GM19043 (cell line): ENCODE results near the gene PPM1N.
A peak's percentile ranks its signal among the peaks of the same experiment; 100 is the strongest.

Source experiments
- ATAC-seq: cut with Tn5 transposase; IDR thresholded peaks from one replicate; pipeline ENCODE4 v1.9.1; 2021; ENCODE audit warnings: low read depth; ENCODE audit not compliant: unreplicated experiment

The PPM1N gene

DNA sequence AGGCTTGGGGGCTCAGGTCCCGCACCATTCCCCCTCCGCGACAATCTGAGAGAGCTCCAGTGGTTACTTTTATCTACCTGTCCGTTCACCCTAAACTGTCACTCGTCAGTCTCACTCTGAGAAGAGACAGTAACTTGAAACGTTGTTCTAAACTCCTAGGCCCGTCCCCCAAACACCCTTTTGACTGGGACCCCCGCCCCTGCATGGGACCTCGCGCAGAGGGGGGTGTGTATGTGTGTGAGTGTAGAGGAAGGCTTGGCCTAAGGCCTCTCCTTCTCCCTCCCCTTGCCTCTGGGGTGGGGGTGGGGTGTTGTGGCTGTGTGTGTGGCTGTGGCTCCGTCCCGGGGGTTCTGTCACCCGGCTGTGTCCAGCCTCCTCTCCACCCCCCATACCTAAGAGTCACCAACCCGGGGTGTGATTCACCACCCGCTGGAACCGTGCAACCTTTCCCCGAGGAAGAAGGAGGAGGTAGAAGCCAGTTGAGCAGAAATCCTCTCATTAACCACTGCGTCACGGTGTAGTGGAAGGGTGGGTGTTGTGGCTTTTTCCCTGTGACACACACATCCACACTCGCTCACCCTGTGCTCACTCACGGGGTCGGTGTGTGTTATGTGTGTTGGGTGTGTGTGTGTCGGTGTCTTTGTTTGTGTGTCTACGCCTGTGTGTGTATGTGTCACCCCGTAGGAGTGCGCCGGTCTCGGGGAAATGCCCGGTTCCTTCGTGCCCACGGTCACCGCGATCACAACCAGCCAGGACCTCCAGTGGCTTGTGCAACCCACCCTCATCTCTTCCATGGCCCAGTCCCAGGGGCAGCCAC, 28.1 kb upstream of the PPM1N start:
- ATAC-seq, result no peak

DNA sequence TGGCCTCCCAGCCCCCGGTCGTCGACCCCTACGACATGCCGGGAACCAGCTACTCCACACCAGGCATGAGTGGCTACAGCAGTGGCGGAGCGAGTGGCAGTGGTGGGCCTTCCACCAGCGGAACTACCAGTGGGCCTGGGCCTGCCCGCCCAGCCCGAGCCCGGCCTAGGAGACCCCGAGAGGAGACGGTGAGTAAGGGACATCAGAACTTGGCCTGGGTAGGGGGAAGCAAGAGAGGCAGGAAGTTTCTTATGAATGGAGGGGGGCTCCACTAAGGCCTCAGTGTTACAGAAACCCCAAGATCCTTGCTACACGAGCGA, 27.5 kb upstream of the PPM1N start:
- ATAC-seq, result no peak

DNA sequence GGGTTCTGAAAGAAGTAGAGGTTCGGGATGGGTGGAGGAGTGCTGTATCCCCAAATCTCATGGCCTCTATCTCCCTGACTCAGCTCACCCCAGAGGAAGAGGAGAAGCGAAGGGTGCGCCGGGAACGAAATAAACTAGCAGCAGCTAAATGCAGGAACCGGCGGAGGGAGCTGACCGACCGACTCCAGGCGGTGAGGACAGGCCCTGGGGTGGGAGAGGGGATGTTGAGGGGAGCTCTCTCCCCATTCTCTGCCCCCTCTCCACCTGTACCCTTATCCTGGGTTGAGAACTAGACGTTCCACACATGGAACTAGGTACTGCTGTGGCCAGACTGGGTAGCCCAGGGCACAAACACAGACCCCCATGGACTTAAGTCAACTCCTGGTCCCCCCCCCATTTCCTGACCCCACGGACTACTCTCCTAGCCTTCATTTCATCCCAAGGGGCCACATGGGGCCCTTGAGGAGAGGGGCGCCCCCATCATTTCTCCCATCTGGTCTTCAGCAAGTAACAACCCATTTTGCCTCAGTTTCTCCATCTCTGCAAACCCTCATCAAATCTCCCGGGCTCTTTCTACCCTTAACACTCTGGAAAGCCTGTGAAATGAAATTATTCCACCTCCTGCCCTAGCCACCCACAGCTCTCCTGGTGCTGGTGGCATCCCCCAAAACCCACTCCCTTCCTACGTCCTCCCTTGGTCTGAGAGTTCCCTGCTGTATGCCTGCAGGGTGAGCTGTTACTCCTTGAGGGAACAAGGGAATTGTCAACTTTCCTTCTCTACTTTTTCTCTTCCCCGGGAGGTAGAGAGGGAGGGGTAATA, 26.9 kb upstream of the PPM1N start:
- no peak for ATAC-seq

DNA sequence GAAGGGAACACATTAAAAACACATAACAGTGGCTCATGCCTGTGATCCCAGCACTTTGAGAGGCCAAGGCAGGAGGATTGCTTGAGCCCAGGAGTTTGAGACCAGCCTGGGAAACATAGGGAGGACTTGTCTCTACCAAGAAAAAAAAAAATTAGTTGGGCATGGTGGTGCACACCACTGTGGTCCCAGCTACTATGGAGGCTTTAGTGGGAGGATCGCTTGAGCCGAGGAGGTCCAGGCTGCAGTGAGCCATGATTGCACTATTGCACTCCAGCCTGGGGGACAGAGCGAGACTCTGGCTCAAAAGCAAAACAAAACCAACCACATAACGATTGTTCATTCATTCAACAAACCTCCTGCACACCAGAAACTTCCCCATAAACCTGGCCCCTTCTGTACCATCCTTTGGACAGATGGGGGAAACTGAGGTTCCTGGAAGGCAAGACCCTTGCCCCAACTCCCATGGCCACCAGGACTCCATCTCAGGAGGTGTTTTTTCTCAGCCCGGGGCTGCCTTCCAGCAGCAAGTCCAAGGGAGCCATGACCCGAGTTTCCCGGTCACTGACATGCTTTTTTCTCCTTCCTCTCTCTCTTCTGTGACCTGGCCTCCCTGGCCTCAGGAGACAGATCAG, 26.2 kb upstream of the PPM1N start:
- ATAC-seq, result no peak

DNA sequence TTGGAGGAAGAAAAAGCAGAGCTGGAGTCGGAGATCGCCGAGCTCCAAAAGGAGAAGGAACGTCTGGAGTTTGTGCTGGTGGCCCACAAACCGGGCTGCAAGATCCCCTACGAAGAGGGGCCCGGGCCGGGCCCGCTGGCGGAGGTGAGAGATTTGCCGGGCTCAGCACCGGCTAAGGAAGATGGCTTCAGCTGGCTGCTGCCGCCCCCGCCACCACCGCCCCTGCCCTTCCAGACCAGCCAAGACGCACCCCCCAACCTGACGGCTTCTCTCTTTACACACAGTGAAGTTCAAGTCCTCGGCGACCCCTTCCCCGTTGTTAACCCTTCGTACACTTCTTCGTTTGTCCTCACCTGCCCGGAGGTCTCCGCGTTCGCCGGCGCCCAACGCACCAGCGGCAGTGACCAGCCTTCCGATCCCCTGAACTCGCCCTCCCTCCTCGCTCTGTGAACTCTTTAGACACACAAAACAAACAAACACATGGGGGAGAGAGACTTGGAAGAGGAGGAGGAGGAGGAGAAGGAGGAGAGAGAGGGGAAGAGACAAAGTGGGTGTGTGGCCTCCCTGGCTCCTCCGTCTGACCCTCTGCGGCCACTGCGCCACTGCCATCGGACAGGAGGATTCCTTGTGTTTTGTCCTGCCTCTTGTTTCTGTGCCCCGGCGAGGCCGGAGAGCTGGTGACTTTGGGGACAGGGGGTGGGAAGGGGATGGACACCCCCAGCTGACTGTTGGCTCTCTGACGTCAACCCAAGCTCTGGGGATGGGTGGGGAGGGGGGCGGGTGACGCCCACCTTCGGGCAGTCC, 25.5 kb upstream of the PPM1N start:
- ATAC-seq, result no peak

DNA sequence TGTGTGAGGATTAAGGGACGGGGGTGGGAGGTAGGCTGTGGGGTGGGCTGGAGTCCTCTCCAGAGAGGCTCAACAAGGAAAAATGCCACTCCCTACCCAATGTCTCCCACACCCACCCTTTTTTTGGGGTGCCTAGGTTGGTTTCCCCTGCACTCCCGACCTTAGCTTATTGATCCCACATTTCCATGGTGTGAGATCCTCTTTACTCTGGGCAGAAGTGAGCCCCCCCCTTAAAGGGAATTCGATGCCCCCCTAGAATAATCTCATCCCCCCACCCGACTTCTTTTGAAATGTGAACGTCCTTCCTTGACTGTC, 24.9 kb upstream of the PPM1N start:
- no peak for ATAC-seq

DNA sequence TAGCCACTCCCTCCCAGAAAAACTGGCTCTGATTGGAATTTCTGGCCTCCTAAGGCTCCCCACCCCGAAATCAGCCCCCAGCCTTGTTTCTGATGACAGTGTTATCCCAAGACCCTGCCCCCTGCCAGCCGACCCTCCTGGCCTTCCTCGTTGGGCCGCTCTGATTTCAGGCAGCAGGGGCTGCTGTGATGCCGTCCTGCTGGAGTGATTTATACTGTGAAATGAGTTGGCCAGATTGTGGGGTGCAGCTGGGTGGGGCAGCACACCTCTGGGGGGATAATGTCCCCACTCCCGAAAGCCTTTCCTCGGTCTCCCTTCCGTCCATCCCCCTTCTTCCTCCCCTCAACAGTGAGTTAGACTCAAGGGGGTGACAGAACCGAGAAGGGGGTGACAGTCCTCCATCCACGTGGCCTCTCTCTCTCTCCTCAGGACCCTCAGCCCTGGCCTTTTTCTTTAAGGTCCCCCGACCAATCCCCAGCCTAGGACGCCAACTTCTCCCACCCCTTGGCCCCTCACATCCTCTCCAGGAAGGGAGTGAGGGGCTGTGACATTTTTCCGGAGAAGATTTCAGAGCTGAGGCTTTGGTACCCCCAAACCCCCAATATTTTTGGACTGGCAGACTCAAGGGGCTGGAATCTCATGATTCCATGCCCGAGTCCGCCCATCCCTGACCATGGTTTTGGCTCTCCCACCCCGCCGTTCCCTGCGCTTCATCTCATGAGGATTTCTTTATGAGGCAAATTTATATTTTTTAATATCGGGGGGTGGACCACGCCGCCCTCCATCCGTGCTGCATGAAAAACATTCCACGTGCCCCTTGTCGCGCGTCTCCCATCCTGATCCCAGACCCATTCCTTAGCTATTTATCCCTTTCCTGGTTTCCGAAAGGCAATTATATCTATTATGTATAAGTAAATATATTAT, 24.3 kb upstream of the PPM1N start:
- ATAC-seq, result no peak

DNA sequence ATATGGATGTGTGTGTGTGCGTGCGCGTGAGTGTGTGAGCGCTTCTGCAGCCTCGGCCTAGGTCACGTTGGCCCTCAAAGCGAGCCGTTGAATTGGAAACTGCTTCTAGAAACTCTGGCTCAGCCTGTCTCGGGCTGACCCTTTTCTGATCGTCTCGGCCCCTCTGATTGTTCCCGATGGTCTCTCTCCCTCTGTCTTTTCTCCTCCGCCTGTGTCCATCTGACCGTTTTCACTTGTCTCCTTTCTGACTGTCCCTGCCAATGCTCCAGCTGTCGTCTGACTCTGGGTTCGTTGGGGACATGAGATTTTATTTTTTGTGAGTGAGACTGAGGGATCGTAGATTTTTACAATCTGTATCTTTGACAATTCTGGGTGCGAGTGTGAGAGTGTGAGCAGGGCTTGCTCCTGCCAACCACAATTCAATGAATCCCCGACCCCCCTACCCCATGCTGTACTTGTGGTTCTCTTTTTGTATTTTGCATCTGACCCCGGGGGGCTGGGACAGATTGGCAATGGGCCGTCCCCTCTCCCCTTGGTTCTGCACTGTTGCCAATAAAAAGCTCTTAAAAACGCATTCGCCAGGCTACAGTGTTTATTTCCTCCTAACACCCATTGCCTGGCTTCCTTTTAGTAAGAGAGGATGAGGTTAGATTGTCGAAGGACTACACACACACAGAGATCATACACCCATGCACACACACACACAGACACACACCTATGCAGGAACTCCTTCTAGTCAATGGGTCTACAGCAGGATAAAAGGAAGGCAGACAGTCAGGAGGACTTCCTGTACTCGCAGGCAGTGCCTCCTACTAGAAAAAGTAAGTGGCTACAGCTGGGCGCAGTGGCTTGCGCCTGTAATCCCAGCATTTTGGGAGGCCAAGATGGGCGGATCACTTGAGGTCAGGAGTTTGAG, 23.4 kb upstream of the PPM1N start:
- no peak for ATAC-seq

DNA sequence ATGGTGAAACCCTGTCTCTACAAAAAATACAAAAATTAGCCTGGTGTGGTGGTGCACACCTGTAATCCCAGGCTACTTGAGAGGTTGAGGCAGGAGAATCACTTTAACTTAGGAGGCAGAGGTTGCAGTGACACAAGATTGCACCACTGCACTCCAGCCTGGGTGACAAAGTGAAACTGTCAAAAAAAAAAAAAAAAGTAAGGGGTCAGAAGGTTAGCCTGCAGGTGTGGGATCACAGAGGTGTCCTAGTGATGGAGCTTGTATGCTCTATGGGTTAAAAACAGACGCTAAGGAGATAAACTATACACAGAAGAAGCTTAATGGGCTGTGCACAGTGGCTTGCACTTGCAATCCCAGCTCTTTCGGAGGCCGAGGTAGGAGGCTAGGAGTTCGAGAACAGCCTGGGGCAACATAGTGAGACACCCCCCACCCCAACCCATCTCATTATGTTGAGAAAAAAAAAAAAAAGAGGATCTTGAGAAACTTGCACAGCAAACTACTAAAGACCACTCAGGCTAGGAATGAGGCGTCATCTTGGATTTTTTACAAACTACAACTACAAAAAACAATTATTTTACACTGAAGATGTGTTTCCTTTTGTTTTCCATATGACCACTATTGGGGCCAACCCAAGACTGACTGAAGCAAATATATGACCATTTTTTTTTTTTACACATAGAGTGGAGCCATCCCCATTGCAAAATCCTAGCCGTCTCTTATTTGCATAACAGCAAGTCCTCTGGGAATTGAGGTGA, 22.5 kb upstream of the PPM1N start:
- no peak for ATAC-seq

DNA sequence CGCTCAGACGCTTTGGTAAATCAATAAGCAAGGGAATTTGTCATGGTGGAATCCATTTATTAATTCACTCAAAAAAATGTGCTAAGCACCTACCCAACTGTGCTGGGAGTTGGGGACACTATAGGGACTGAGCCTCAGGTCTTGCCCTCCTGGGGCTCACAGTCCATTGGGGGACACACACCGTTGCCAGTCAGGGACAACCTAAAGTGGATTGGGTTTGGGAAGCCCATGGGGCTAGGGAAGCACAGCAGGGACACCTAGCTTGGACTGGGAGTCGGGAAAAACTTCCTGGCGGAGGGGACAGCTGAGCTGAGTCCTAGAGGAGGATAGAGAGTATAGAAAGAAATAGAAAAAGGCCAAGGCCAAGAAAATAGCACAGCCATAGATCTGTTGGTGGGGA, 21.9 kb upstream of the PPM1N start:
- no peak for ATAC-seq

DNA sequence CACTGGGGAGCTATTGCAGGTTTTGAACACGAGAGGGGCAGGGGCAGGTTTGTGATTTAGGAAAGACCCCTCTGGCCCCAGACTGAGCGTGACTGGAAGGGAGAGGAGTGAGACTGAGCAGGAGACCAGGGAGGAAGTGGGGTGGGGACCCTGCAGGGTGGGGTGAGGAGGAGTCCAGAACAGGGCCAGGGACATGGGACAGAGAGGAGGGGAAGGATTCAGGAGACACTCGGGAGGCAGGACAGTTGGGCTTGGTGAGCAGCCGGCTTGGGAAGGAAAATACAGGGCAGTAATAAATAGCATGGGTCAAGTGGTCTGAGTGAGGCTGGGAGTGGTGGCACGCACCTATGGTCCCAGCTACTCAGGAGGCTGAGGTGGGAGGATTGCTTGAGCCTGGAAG, 21.1 kb upstream of the PPM1N start:
- no peak for ATAC-seq

DNA sequence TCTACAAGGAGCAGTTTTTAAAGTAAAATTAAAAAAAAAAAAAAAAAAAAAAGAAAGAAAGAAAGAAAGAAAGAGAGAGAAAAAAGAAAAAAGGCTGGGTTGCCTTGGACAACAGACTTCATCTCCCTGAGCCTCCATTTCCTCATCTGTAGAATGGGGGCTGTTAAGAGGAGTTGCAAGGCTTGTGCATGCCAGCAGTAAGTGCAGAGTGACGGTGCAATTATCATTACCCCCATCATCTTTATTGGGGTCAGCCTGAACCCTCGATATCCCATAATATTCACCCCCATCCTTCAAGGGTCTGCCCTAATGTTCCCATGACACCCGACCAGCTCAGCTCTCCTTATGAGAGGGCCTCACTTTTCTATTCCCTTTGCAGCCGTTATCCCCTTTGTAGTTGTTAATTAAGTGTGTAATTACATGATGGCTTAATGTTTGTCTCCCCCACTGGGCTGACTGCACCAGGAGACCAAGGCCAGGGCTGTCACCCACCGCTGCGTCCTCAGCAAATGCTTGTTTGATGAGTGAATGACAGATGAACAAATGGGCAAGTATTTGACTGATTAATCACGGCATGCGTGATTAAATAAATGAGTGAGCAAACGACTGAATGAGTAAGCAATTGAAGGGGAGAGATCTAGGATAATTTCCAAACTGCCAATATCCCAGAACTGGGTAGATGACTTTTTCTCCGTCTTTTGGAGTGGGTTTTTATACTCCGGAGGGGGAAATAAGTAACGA, 20.4 kb upstream of the PPM1N start:
- no peak for ATAC-seq

DNA sequence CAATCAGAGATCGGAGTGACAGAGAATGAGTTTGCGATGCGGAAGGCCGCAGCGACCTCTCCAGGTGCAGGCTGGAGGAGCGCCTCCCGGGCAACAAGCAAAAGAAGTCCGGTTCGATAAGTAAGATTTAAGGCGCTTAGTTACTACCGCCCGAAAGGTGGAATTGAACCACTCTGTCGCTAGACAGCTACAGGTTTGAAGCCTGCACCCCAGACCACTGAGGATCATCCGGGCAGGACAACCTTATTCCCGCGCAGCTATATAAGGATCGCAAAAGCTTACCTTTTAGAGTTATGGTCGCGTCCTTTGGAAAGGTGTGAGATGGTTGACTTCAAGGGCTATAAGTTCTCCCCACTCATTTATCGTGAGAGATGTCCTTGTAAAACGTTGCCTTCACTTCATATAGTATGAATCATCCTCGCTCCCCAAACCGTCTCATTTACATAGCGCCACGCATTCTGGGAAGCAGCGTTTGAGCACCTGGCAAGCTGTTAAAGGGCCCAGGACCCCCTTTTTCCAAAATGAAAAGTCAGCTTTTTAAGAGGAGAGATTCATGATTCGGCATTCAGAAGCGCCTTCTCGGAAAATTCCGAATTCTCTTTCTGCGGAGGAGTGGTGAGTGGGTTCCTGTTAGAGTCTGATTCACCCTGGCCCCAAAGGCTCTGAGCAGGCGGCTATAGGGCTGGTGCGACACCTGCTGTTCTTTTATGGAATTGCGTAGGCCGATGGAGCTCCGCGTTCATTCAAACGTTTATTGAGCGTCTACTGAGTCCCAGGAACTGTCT, 19.6 kb upstream of the PPM1N start:
- peak; percentile 51 for ATAC-seq

DNA sequence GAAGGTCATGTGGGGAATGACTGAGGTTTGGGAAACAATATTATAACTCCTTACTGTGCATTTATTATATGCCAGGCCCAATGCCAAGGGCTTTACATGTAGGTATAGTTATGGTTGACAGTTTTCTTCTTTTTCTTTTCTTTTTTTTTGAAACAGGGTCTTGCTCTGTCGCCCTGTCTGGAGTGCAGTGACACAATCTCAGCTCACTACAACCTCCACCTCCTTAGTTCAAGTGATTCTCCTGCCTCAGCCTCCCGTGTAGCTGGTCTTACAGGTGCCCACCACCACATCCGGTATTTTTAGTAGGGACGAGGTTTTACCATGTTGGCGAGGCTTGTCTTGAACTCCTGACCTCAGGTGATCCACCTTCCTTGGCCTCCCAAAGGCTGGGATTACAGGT, 15.2 kb upstream of the PPM1N start:
- no peak for ATAC-seq

DNA sequence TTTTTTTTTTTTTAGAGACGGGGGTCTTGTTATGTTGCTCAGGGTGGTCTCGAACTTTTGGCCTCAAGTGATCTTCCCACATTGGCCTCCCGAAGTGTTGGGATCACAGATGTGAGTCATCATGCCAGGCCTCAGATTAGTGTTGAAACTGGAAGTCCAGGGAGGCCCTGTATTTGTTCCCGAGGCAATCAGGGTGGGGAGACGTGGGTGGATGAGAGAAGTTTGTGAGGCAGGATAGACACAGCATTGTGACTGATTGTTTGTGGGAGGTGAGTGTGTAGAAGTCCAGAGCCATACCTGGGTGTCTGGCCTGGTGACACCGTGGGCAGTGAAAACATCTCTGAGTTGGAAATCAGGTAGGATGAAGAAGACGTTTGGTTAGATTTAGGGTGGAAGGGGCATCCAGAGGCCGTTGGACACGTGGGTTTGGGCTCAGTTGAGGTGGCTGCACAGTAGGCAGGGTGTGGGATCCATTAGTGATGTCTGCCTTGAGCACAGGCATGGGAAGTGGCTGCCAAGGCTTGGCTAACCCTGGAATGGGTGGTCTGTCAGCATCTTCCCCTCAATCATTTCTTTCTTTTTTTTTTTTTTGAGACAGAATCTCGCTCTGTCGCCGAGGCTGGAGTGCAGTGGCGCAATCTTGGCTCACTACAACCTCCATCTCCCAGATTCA, 13.8 kb upstream of the PPM1N start:
- ATAC-seq, result no peak
